GM12891 (cell line): Measurements from ENCODE around the gene BCL2L14.

ENCODE experiments used
- POLR2A ChIP-seq: IDR thresholded peaks from 2 replicates; pipeline ENCODE4 v1.6.1; 2011; ENCODE audit warnings: low read depth, low read length, control low read depth
- POLR2AphosphoS5 ChIP-seq: IDR thresholded peaks from 2 replicates; pipeline ENCODE4 v1.6.1; 2011; ENCODE audit warnings: low read depth, low read length, control low read depth
- SPI1 ChIP-seq: IDR thresholded peaks from 2 replicates; pipeline ENCODE4 v1.6.1; 2011; ENCODE audit warnings: low read depth, low read length, control low read depth
- TAF1 ChIP-seq: IDR thresholded peaks from 2 replicates; pipeline ENCODE4 v1.6.1; 2011; ENCODE audit warnings: low read depth, low read length, control low read depth

DNA sequence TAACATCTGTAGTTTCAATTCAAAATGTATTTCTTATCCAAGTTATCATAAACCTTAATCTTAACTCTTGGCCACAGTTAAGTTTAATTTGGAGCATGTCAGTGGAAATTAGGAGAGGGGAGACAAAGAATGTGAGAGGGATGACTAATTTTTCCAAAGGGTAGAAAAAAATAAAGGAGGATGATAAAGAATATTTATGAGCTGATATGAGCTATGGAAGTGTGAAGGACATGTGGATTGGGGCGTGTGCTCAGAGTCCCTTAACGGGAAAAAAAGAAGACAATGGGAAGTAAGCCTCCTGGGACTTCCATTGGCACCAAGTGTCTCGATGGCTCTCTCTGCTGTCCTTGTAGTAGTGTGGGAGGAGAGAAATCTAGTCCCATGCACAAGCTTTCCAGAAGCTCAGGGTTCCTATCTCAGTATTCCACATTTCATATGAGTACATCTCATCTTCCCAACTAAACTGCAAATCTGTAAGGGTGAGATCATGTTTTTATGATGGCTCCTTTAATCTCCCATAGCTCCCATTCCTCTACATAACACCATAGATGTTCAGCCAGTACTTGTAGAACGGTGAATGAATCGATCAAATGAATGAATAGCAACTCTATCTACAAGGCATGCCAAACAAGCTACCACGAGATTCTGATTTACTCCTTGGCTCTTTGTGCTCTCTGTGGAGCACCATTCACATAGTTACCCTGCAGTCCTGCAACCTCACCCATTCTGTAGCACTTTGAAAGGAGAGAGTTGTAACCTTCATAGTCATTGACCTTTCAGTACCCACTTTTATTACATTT is 27.4 kb downstream of the BCL2L14 start:
- TF ChIP-seq POLR2A, result no peak
- no peak for TF ChIP-seq SPI1
- no peak for TF ChIP-seq POLR2AphosphoS5
- no peak for TF ChIP-seq TAF1
